Sigmoid colon (tissue), 7 donors: ENCODE measurements around the gene ABCB6. TPM values are rescaled to one million over a fixed set of nuclear protein-coding genes. Genes with fewer than 3 reads are reported as not detected.
"Not testable (repeated sequence)": the region's sequence is repeated elsewhere in the genome, so short reads cannot be mapped to it uniquely, and the experiment has no call there.

Source experiments
- DNase-seq: peaks from one replicate; pipeline ENCODE4 v3.0.0-alpha.2; 2019
- H3K27ac ChIP-seq, 4 donors: fragments of 200-600 bp; sonication (generic); one replicate each; pipeline ENCODE4 v1.5.1; 2016 to 2019; ENCODE audit warnings: mild to moderate bottlenecking in 1 of 4
- H3K27me3 ChIP-seq, 3 donors: fragments of 200-600 bp; sonication (generic); one replicate each; pipeline ENCODE4 v1.5.1; 2019; ENCODE audit warnings: mild to moderate bottlenecking in 1 of 3
- H3K36me3 ChIP-seq, 4 donors: fragments of 200-600 bp; sonication (generic); one replicate each; pipeline ENCODE4 v1.5.1; 2016 to 2019
- H3K4me1 ChIP-seq, 4 donors: fragments of 200-600 bp; sonication (generic); one replicate each; pipeline ENCODE4 v1.5.1; 2017 to 2019
- H3K4me3 ChIP-seq, 4 donors: fragments of 200-600 bp; sonication (generic); one replicate each; pipeline ENCODE4 v1.5.1; 2017 to 2019; ENCODE audit warnings: mild to moderate bottlenecking in 2 of 4, moderate library complexity in 1 of 4
- H3K9me3 ChIP-seq, 4 donors: fragments of 200-600 bp in 3 of 4; sonication (generic) in 3 of 4; one replicate each; pipeline versions ENCODE4 v1.5.1 to v1.6.1; 2013 to 2019
- EP300 ChIP-seq, 4 donors: sonication (generic); formaldehyde crosslinking; IDR thresholded peaks; one replicate each; pipeline ENCODE4 v1.6.1; 2017; ENCODE audit warnings: antibody characterized with exemption in 4 of 4
- POLR2A ChIP-seq, 2 donors: fragments of 450-650 bp; IDR thresholded peaks; one replicate each; pipeline ENCODE4 v1.6.1; 2016; ENCODE audit warnings: antibody characterized with exemption in 2 of 2, mild to moderate bottlenecking in 2 of 2, moderate library complexity in 2 of 2
- POLR2AphosphoS5 ChIP-seq, 4 donors: sonication (generic); formaldehyde crosslinking; IDR thresholded peaks; one replicate each; pipeline ENCODE4 v1.6.1; 2017; ENCODE audit warnings: antibody characterized with exemption in 4 of 4
- WGBS, 2 donors: extraction: QIAGEN DNeasy Blood & Tissue Kit; methylation state at CpG; one replicate each; pipeline ENCODE4 v1.1.7; 2013; 5-methylcytosine and 5-hydroxymethylcytosine counted together
- intact Hi-C: fragments of 100-400 bp; cut with DNase I; formaldehyde crosslinking; loops from one replicate; pipeline ENCODE4 v1.15.1; 2023
- polyA plus RNA-seq, 3 donors: library from polyadenylated mRNA; stranded (reverse); fragments of 200-250 nt; gene quantifications; one replicate each; pipeline ENCODE4 v1.2.3, GENCODE V29; 2013
- total RNA-seq, 4 donors: library from RNA; depleted of rRNA; stranded (reverse); fragments of >200 nt; gene quantifications; one replicate each; pipeline ENCODE4 v1.1.0, GENCODE V29; 2016
- TF ChIP-seq, protein P1 (sequence below), 4 experiments: fragments of 450-650 bp in 3 of 4; fragments of 200-600 bp in 1 of 4; IDR thresholded peaks; one replicate each; pipeline ENCODE4 v1.5.1; 2016 to 2019; ENCODE audit warnings: antibody characterized with exemption in 4 of 4, mild to moderate bottlenecking in 3 of 4, moderate library complexity in 2 of 4
- donor health status: healthy with polysubstance abuse.
- donor health status: Bipolar disorder and iron deficiency.
- donor health status: healthy.

The ABCB6 gene
- total and polyA plus RNA-seq, 7 donors, result 4.8 to 39.3 (median 16.1) TPM; not detected in 1

DNA sequence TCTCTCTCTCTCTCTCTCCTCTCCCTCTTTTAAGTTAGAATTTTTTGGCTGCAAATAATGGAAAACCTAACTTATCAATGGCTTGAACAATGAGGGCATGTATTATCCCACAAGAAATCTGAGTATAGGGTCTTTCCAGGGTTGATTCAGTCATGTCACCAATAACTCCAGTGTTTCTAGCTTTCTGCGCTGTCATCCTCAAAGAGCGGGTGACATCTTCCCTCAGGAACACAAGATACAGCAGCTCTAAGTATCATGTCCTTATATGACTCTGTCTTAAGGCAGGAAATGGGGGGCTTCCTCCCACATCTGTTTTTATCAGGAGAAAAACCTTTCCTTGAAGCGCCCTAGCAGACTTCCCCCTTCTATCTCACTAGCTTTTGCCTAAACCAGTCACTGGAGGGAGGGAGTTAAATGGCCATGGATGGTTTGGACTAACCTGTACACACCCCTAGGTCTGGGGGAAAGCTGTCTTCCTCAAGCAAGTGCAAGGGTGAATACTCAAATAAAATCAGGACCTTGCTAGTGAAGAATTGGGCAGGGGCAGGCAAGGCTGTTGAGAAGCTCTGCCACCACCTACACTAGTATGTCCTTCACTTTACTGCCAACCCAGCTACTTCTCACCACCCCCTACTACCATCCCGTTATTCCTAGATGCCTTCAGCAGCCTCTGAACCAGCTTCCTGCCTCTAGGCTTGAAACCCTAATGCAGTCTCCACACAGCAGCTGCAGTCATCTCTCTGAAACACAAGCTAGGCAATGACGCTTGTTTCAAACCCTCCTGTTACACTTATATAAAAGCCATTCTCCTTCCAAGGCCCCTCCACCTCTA, 42.5 kb upstream of the ABCB6 start:
- intact Hi-C loops, result no loop called here
- H3K27ac ChIP-seq, result no peak overlapping the region
- 63 to 79% methylated on average over 5 of the region's 5 CpGs for WGBS, 2 donors

DNA sequence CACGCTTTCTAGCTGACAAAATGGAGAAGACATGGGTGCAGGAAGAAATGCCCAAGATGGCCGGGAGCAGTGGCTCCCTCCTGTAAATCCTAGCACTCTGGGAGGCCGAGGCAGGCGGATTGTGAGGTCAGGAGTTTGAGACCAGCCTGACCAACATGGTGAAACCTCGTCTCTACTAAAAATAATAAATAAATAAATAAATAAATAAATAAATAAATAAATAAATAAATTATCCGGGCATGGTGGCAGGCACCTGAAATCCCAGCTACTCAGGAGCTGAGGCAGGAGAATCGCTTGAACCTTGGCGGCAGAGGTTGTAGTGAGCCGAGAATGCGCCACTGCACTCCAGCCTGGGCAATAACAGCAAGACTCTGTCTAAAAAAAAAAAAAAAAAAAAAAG, 40.2 kb upstream of the ABCB6 start:
- intact Hi-C loops, H3K9me3 ChIP-seq, DNase-seq, H3K4me3 ChIP-seq, H3K36me3 ChIP-seq, H3K27me3 ChIP-seq, H3K27ac ChIP-seq: not testable (repeated sequence)
- WGBS, 2 donors, result 83 to 93% methylated on average over 10 of the region's 10 CpGs
- peaks cover 0 to 10% (median 7%) of the 10 kb centered on the region in 4 donors for H3K4me1 ChIP-seq

More for the DNA sequence above, 42.5 kb upstream of the ABCB6 start:
- H3K4me1 ChIP-seq, result no peaks in the 10 kb centered on the region
- no peak overlapping the region for H3K4me3 ChIP-seq
- DNase-seq, result no peak
- no peaks in the 10 kb centered on the region for H3K36me3 ChIP-seq
- no peaks in the 10 kb centered on the region for H3K9me3 ChIP-seq
- TF ChIP-seq POLR2AphosphoS5 (IDR thresholded peaks at IDR 0.05) (no peak), EP300 (IDR thresholded peaks at IDR 0.05) (no peak), POLR2A (IDR thresholded peaks at IDR 0.05) (no peak)
- TF ChIP-seq, protein P1, sequence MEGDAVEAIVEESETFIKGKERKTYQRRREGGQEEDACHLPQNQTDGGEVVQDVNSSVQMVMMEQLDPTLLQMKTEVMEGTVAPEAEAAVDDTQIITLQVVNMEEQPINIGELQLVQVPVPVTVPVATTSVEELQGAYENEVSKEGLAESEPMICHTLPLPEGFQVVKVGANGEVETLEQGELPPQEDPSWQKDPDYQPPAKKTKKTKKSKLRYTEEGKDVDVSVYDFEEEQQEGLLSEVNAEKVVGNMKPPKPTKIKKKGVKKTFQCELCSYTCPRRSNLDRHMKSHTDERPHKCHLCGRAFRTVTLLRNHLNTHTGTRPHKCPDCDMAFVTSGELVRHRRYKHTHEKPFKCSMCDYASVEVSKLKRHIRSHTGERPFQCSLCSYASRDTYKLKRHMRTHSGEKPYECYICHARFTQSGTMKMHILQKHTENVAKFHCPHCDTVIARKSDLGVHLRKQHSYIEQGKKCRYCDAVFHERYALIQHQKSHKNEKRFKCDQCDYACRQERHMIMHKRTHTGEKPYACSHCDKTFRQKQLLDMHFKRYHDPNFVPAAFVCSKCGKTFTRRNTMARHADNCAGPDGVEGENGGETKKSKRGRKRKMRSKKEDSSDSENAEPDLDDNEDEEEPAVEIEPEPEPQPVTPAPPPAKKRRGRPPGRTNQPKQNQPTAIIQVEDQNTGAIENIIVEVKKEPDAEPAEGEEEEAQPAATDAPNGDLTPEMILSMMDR (IDR thresholded peaks at IDR 0.05), result no peak
- peaks cover 0 to 4% (median 0%) of the 10 kb centered on the region in 3 donors for H3K27me3 ChIP-seq

DNA sequence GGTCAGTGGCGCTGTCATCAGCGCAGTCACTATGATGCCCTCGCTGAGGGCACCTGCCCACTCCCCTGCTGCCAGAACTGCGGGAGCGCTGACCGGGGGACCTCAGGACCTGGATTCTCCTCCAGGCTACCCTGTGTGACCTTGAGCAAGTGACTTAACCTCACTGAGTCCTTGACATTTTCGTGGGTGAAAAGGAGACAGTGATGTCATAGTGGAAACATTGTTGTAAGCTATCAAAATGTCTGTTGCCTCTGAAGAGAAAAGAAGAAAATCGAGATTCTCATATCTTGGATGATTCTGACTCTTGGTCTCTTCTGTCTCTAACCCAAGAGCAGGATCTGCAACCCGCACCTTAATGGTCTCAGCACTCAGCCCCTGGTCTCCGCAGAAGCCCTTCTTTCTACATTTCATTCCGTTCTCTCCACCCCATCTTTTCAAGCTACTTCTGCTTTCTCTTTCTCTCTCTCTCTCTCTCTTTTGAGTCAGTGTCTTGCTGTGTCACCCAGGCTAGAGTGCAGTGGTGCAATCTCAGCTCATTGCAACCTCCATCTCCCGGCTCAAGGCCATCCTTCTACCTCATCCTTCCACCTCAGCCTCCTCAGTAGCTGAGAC, 35.9 kb upstream of the ABCB6 start:
- 13 to 25% methylated on average over 12 of the region's 12 CpGs for WGBS, 2 donors
- intact Hi-C loops, result loop anchor here (2.0 to 5.0 kb wide), 2 partner anchors 37 to 40 kb away; partner anchors contain the start of gene ABCB6
- peaks cover 0 to 16% (median 0%) of the 10 kb centered on the region in 4 donors for H3K36me3 ChIP-seq

DNA sequence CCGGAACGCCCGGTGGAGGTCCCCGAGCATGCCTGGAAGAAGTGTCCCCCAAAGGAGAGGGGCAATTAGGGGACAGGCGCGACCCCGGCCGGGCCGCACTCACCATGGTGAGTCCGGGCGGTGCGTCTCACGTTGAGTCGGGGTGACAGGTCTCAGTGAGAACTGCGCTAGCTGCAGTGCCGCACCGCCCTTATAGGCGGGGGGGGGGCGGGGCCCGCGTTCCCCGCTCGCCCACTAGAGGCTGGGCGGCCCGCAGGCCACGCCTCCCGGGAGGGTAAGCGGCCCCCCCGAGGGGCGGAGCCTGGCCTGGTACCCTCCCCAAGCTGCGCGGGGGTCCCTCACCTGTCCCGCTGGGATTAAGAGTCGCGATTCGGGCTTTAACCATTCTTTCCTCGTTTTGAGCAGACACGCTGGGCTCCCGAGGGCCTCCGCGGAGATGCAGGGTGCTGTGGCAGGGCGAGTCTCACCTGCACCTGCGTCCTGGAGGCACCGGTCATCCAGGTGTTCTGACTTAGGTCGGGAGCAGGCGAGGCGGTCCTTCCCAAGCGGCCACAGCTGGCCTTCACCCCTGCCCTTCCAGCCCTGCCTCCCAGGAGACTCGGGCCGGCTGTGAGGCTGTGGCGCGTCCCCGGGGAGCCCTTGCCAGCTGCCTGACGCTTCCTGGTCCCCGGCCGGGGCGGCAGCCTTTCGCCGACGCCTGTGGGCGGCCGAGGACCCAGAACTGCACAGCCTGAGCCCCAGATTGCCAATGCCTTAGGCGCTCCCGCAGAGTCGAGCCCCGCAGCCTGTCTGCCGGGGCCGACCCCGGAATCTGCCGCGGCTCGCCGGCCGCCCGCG, 35.2 kb upstream of the ABCB6 start, which contains the start of gene TUBA4A:
TSS of gene TUBA4A (minus strand) at position 166 of the 837 bp plus-strand sequence. CDS start at position 106, 60 bp downstream.
- intact Hi-C loops, result loop anchor here (2.0 to 5.0 kb wide), 4 partner anchors 25 to 77 kb away; partner anchors contain the start of genes ABCB6, CNPPD1 and DNAJB2
- H3K27me3 ChIP-seq, result no peaks in the 10 kb centered on the region
- H3K4me1 ChIP-seq, result peaks cover 0 to 52% (median 45%) of the 10 kb centered on the region in 4 donors
- peaks cover 0 to 16% (median 0%) of the 10 kb centered on the region in 4 donors for H3K36me3 ChIP-seq
- H3K9me3 ChIP-seq, result no peaks in the 10 kb centered on the region
- peak within 1 kb of the TSS; percentile 79 to 87 (median 84) for H3K27ac ChIP-seq
- H3K4me3 ChIP-seq, result peak within 1 kb of the TSS; percentile 56 to 74 (median 60)
- peak; percentile 94 for DNase-seq
- TF ChIP-seq POLR2AphosphoS5 (IDR thresholded peaks at IDR 0.05) (peak; percentile 96 to 99 (median 98)), POLR2A (IDR thresholded peaks at IDR 0.05) (peak; percentile 87 to 96), EP300 (IDR thresholded peaks at IDR 0.05) (no peak)
- TF ChIP-seq, protein P1 (IDR thresholded peaks at IDR 0.05), result peak in 1 of 4 experiments; percentile 28
- WGBS, 2 donors, result 0% methylated on average over 76 of the region's 76 CpGs

More for the DNA sequence above, 35.9 kb upstream of the ABCB6 start:
- H3K4me1 ChIP-seq, result peaks cover 0 to 45% (median 37%) of the 10 kb centered on the region in 4 donors
- peak overlapping the region; percentile 56 to 74 (median 60) for H3K4me3 ChIP-seq
- DNase-seq, result no peak
- H3K9me3 ChIP-seq, result no peaks in the 10 kb centered on the region
- H3K27ac ChIP-seq, result peak overlapping the region; percentile 79 to 87 (median 84)
- TF ChIP-seq EP300 (IDR thresholded peaks at IDR 0.05) (no peak), POLR2A (IDR thresholded peaks at IDR 0.05) (no peak), POLR2AphosphoS5 (IDR thresholded peaks at IDR 0.05) (no peak)
- TF ChIP-seq, protein P1 (IDR thresholded peaks at IDR 0.05), result no peak
- no peaks in the 10 kb centered on the region for H3K27me3 ChIP-seq
